K562 (cell line): ENCODE measurements around the gene ZNF358. TPM values are rescaled to one million over a fixed set of nuclear protein-coding genes. Genes with fewer than 3 reads are reported as not detected.

Experiments used
- ATF4 ChIP-seq: fragments of 450-650 bp; formaldehyde crosslinking; IDR thresholded peaks from 2 replicates; pipeline ENCODE4 v1.4.0; 2022; ENCODE audit warnings: mild to moderate bottlenecking, moderate library complexity
- CBFA2T2 ChIP-seq: fragments of 450-650 bp; conservative IDR thresholded peaks from 2 replicates; pipeline ENCODE4 v1.6.1; 2017; ENCODE audit warnings: mild to moderate bottlenecking
- E2F8 ChIP-seq: fragments of 450-650 bp; IDR thresholded peaks from 2 replicates; pipeline ENCODE4 v1.7.1; 2018; ENCODE audit warnings: mild to moderate bottlenecking, low read depth; ENCODE audit not compliant: partially characterized antibody
- FOS ChIP-seq: IDR thresholded peaks from 3 replicates; pipeline ENCODE4 v1.6.1; 2011; ENCODE audit not compliant: insufficient read length; ENCODE audit errors: extremely low read depth
- HDAC8 ChIP-seq: fragments of 450-650 bp; IDR thresholded peaks from 2 replicates; pipeline ENCODE4 v1.6.1; 2016; ENCODE audit warnings: mild to moderate bottlenecking, missing genetic modification characterization, moderate library complexity, missing compliant biosample characterization
- HNRNPLL ChIP-seq: fragments of 200-400 bp; formaldehyde crosslinking; IDR thresholded peaks from 2 replicates; pipeline ENCODE4 v1.6.1; 2017; ENCODE audit warnings: low read length, low read depth, mild to moderate bottlenecking; ENCODE audit not compliant: poor library complexity, severe bottlenecking
- MAFF ChIP-seq: IDR thresholded peaks from 2 replicates; pipeline ENCODE4 v1.6.1; 2012; ENCODE audit warnings: low read length, improper control_type of control experiment
- MEIS2 ChIP-seq: fragments of 450-650 bp; IDR thresholded peaks from 2 replicates; pipeline ENCODE4 v1.6.1; 2014; ENCODE audit warnings: mild to moderate bottlenecking; ENCODE audit not compliant: partially characterized antibody
- MLX ChIP-seq, 2 experiments: fragments of 450-650 bp in 1 of 2; sonication (generic) in 1 of 2; formaldehyde crosslinking; conservative IDR thresholded peaks; 2 replicates each; pipeline versions ENCODE4 v1.4.0 to v1.8.1; 2020 to 2022; ENCODE audit warnings: mild to moderate bottlenecking in 1 of 2, missing genetic modification reagents in 1 of 2
- MYNN ChIP-seq, 2 experiments: sonication (generic); formaldehyde crosslinking in 1 of 2; IDR thresholded peaks; 2 replicates each; pipeline versions ENCODE4 v1.5.0 to v1.6.1; 2016 to 2020; ENCODE audit warnings: antibody characterized with exemption in 1 of 2, missing genetic modification reagents in 1 of 2
- PRPF4 ChIP-seq: fragments of 200-400 bp; formaldehyde crosslinking; IDR thresholded peaks from one replicate; pipeline ENCODE4 v1.6.1; 2017; ENCODE audit warnings: low read length, low read depth, mild to moderate bottlenecking; ENCODE audit not compliant: insufficient read depth, poor library complexity, severe bottlenecking
- RBM14 ChIP-seq: fragments of 200-400 bp; formaldehyde crosslinking; IDR thresholded peaks from 2 replicates; pipeline ENCODE4 v1.6.1; 2018; ENCODE audit warnings: low read depth, mild to moderate bottlenecking, low read length, moderate library complexity, borderline replicate concordance; ENCODE audit not compliant: insufficient read depth
- SOX6 ChIP-seq: fragments of 450-650 bp; IDR thresholded peaks from 2 replicates; pipeline ENCODE4 v1.6.1; 2014; ENCODE audit warnings: mild to moderate bottlenecking
- TRIM28 ChIP-seq: fragments of 450-650 bp; IDR thresholded peaks from 2 replicates; pipeline ENCODE4 v1.6.1; 2017
- ZBTB2 ChIP-seq: fragments of 450-650 bp; IDR thresholded peaks from 2 replicates; pipeline ENCODE4 v1.6.1; 2016; ENCODE audit warnings: antibody characterized with exemption
- ZNF583 ChIP-seq: fragments of 250-450 bp; sonication (Bioruptor Pico); IDR thresholded peaks from 2 replicates; pipeline ENCODE4 v1.4.0; 2020
- polyA plus RNA-seq, 8 experiments: library from polyadenylated mRNA; depleted of rRNA in 4 of 8; stranded (reverse) in 5 of 8; unstranded in 3 of 8; fragments of >200 nt; fragmentation: Nextera tagmentation in 2 of 8; fragmentation: Illumina TruSeq in 1 of 8; extraction: Ambion mirVana in 2 of 8; extraction: Trizol in 1 of 8; gene quantifications; 2 replicates each; pipeline versions ENCODE4 v1.2.1 to v1.2.3, GENCODE V29; 2011 to 2014; ENCODE audit warnings: inconsistent platforms in 1 of 8, missing spikeins in 1 of 8
- total RNA-seq, 7 experiments: library from RNA; depleted of rRNA in 6 of 7; stranded (reverse); fragments of >200 nt in 6 of 7; fragmentation: Illumina TruSeq in 2 of 7; extraction: Trizol in 2 of 7; gene quantifications; 2 replicates each; pipeline versions ENCODE4 v1.2.1 to v1.2.3, GENCODE V29; 2011 to 2021; ENCODE audit warnings: low replicate concordance in 1 of 7

Gene ZNF358
- total and polyA plus RNA-seq, 9 of the 15 experiments (the other 6 are each of a cell fraction or from before 2014, with no cell fraction given), result 0.04 to 17.2 (median 4.9) TPM

GRCh38 chr19:7535047-7535997 is 19.4 kb downstream of the ZNF358 start, which contains the start of gene PNPLA6 (continued):
- TF ChIP-seq E2F8 (no peak), MEIS2 (no peak), PRPF4 (no peak), HNRNPLL (peak; percentile 34), ZNF583 (CRISPR knock-in tag) (no peak), MLX (CRISPR knock-in tag; conservative IDR thresholded peaks at IDR 0.05) (no peak), CBFA2T2 (no peak), FOS (no peak), HDAC8 (tag) (peak; percentile 76; the same call in 1 of the 2 replicates), SOX6 (peak; percentile 38; the same call in 1 of the 2 replicates), RBM14 (no peak), MYNN (IDR thresholded peaks at IDR 0.05) (no peak), MYNN (CRISPR knock-in tag; IDR thresholded peaks at IDR 0.05) (no peak), MAFF (no peak), TRIM28 (no peak), ATF4 (CRISPR knock-in tag) (no peak; the same call in 1 of the 2 replicates), ZBTB2 (peak; percentile 94)
